HG02938 (cell line): ENCODE results near the gene TREX2.

Experiments
- ATAC-seq: cut with Tn5 transposase; IDR thresholded peaks from one replicate; pipeline ENCODE4 v1.9.1; 2021; ENCODE audit warnings: mild to moderate bottlenecking, moderate library complexity; ENCODE audit not compliant: unreplicated experiment

Gene TREX2

GRCh38 chrX:153457136-153457825 lies 11.4 kb upstream of the TREX2 start:
- ATAC-seq, result no peak

GRCh38 chrX:153456704-153457103 lies 10.8 kb upstream of the TREX2 start:
- ATAC-seq, result no peak

GRCh38 chrX:153456161-153456560 lies 10.3 kb upstream of the TREX2 start:
- ATAC-seq, result no peak

- no peak for ATAC-seq
Observed at GRCh38 chrX:153455571-153455970, 9.7 kb upstream of the TREX2 start.

- no peak for ATAC-seq
Observed at GRCh38 chrX:153454901-153455550, 9.2 kb upstream of the TREX2 start.

- no peak for ATAC-seq
Observed at GRCh38 chrX:153450949-153451277, 5.1 kb upstream of the TREX2 start.

GRCh38 chrX:153450114-153450948 lies 4.5 kb upstream of the TREX2 start:
- ATAC-seq, result no peak

- no peak for ATAC-seq
Observed at GRCh38 chrX:153449368-153450113, 3.7 kb upstream of the TREX2 start.

- no peak for ATAC-seq
Observed at GRCh38 chrX:153448556-153449367, 2.9 kb upstream of the TREX2 start.

GRCh38 chrX:153447581-153447960 lies 1.7 kb upstream of the TREX2 start:
- no peak for ATAC-seq

- ATAC-seq, result no peak
Observed at GRCh38 chrX:153446950-153447580, 1.2 kb upstream of the TREX2 start.

GRCh38 chrX:153446636-153446936 lies 730 bp upstream of the TREX2 start:
- no peak for ATAC-seq

GRCh38 chrX:153445106-153445855 lies 575 bp downstream of the TREX2 start:
- no peak for ATAC-seq

- ATAC-seq, result no peak
Observed at GRCh38 chrX:153444333-153445011, 1.4 kb downstream of the TREX2 start.

GRCh38 chrX:153443476-153444332 lies 2.2 kb downstream of the TREX2 start:
- ATAC-seq, result no peak

- no peak for ATAC-seq
Observed at GRCh38 chrX:153442463-153442862, 3.4 kb downstream of the TREX2 start.

- no peak for ATAC-seq
Observed at GRCh38 chrX:153441981-153442380, 3.9 kb downstream of the TREX2 start.

- ATAC-seq, result no peak
Observed at GRCh38 chrX:153441296-153441695, 4.6 kb downstream of the TREX2 start.
